ENCODE measurements around the gene PELI2.

PELI2 gene, protein sequence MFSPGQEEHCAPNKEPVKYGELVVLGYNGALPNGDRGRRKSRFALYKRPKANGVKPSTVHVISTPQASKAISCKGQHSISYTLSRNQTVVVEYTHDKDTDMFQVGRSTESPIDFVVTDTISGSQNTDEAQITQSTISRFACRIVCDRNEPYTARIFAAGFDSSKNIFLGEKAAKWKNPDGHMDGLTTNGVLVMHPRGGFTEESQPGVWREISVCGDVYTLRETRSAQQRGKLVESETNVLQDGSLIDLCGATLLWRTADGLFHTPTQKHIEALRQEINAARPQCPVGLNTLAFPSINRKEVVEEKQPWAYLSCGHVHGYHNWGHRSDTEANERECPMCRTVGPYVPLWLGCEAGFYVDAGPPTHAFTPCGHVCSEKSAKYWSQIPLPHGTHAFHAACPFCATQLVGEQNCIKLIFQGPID

DNA sequence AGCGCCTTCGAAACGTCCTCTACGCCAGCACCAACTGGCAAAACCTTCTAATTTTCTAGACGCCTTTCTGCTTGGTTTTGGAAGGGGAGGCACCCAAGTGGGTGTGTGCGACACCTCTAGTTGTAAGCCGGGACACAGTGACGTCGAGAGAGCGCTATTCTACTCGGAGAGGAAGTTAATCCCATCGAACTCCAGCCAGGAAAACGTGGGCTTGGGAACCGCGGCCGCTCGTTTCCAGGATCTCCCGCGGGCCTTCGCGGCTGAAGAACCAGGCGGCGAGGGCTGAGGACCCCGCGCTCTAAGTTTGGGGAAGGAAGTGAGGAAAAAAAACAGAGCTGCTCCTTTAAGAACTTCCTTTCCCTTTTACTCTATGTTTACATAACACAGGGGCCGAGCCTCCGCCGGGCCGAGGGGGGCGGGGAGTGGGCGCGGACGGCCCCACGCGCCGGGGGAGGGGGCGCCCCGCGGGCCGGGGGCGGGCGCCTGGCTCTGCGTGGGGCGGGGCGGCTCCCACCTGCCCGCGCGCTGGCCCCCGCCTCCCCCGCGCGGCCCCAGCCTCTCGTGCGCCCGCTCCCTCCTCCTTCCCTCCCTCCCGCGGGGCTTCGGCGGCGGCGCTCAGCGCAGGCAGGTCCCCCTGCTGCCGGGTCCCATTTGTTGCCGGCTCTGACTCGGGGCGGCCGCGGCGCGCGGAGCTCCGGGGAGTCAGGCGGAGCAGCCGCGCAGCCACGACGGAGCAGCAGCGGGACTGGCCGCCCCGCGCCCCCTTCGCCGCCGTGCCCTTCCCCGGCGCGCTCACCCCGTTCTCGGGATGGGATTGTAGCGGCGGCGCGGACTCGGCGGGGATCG is at the start of gene PELI2:
Gene PELI2, plus strand, starts transcription at position 647 of the 846 bp plus-strand sequence. CDS start 250 bp downstream, outside the sequence.
- DNase-seq, result peak; percentile 86

DNA sequence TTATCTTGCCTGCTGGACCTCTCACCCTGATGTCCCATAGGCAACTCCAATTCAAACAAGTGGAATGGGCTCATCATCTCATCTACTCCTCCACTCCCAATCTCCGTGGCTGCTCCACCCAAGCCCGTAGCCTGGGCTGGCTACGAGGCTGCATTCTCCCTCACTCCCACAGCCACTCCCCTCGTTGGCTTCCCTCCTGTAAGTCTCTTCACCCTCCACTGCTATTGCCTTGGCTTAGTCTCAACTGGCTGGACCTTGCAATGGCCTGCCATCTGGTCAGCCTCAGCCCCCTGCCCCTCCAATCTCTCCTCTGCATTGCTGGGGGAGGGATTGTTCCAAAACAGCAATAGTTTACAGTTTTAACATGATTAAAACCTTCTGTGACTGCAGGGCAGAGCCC is 44.4 kb upstream of the PELI2 start:
- DNase-seq, result no peak

DNA sequence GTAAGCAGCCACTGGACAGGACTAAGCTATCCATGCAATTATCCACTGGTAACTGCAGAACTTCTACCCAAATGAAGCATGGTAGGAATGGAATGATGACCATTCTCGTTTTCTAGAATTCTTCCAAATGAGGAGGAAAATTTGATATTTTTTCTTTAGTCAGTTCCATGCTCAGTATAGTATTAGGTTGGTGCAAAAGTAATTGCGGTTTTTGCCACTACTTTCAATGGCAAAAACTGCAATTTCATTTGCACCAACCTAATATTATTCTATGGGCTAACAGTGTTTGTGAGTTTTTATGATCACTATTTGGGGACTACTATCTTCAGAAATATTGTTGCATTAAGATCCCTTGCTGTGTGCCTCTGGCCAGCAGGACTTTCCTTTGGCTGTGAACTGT is 42.9 kb upstream of the PELI2 start:
- no peak for DNase-seq

DNA sequence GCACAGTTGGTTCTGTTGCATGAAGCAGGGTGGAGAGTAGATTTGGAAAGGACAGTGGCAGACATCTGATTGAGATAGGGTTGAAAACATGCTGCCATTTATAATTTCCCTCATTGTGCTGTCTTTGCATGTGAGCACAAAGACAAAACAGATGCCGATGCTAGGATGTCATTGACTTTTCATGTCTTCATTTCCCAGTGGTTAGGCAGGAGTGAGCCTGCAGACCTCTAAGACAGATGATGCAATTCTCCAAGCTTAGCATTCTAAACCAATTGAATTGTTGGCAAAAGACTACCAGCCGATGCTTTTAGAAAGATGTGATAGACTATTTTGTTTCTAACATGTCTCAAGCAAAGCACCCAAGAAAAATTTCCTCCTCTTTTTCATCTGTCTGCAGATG is 37.1 kb upstream of the PELI2 start:
- DNase-seq, result no peak

DNA sequence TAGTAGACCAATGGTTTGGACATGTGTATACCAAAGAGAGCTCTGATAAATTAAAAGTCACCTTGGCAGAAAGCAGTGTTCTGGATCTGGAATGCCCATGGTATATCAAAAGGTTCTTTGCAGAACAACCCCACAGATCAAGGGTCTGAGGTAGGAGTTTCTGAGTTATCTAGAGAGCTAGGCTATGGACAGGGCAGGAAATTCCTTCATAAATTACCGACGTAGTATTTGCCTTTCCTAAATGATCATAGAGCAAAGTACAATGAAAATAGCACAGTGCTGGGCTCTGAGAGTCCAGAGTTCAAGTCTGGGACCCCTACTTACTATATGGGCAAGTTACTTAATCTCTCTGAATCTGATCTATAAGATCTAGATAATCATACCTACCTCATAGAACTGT is 35.3 kb upstream of the PELI2 start:
- no peak for DNase-seq

DNA sequence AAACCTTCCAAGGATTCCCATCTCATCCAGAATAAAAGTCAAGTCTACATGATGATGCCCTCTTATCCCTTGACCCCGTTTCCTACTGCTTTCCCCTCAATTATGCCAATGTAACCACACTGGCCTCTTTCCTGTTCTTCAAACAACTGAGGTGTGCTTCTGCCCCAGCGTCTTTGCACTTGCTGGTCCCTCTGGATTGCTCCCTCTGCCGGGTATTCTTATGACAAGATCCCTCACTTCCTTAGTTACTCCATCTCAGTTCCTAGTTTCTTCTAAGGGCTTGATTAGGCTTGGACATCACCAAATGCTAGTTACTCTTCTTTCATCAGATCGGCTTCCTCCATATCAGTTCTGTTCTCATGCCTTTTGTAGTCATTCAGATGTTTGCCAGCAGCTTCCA is 32.7 kb upstream of the PELI2 start:
- no peak for DNase-seq

DNA sequence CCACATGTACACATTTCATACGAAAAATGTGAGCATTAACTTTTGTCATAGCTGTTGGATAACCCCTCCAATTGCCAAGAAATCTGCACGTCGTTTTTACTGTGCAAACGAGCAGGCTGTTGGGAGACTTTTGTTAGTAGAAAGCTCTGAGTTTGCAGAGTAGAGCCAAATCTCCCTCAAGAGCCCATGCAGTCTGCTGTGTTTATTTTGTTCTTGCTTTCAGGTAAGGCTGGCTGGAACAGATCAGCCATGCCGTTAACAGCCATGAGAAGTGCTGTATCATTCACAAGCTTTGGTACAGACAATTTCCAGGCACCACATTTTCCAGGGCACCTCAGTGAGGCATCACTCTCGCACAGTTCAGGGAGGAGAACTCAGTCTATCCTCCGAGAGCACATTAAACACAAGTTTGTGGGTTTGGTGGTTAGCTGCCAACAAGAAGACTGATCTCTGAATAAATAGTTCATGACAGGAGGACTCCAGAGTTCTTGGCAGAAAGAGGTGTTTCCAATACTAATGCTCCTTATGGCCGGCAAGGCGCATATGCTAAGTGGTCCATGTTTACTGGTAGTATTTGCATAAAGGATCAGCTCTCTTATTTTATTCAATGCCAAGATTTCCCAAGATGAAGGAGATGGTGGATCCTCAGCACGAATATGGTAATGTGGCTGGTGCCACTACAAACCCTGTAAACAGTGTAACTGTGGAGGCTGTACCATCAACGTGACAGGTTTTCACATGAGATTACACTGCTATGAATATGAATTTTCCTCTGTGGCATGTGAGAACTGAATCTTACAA is 30.3 kb upstream of the PELI2 start:
- peak; percentile 90 for DNase-seq

DNA sequence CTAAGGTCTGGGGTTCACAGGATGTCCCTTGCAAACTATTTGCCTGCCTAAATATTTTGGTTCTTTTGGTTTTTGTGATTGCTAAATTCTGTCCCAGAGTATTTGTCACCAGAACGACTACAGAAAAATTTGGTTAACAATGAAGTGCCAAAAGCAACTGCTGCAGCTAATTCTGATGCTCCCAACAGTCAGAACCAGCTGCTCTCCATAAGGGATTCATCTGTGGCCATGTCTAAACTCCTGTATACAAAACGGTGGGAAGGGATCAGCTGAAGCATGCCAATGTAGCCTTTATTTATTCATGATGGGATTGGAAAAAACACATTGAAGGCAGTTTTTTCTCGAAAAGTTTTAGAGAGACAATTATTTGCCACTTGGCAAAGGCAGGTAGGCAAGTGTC is 29.3 kb upstream of the PELI2 start:
- peak; percentile 37 for DNase-seq

DNA sequence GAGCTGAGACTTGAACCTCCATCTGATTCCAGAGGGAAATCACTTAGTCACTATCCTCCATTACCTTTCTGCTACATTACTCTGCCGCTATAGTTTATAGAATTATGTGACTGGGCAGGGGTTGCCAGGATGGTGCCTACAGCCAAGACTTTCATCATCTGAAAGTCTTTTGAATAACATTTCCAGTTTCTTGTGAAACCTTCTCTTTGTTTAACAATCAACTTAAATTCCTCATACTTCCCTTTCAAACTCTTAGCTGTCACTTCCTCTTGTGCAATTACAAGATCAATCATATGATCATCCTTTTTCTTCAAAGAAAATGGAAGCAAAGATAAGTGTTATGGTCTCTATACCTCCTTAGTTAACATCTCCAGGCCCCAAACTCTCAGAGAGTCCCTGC is 25.4 kb upstream of the PELI2 start:
- no peak for DNase-seq

DNA sequence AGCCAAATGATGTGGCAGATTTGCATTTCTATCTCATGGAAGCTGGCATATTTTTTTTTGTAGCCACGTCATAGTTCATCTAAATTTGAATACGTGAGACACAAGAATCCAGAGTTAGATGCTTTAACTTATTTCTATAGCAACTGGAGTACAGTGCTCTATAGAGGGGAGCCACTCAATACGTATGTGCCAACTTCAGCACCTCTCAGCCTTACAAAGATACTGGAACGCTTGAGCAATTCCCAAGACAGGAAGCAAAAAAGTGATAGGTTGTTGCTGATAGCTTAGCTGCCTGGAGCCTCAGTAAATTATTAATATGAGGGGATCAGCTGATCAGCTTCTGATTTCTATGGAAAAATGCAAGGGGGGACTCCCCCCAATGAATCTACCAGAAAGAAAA is 24.1 kb upstream of the PELI2 start:
- DNase-seq, result peak; percentile 95

DNA sequence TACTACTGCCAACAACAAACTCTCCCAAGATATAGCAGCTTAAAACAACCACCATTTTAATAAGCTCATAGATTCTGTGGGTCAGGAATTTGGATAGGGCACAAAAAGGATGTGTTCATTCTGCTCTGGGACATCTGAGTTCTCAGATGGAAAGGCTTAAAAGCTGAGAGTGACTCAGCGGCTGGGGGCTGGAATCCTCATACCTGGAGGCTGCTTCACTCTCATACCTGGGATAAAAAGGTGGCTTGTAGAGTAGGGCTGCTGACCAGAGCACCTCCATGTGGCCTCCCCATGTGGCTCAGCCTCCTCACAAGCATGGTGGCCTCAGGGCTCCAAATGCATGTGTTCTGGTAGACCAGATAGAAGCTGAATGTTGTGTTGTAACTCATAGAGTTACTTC is 20.2 kb upstream of the PELI2 start:
- DNase-seq, result no peak

DNA sequence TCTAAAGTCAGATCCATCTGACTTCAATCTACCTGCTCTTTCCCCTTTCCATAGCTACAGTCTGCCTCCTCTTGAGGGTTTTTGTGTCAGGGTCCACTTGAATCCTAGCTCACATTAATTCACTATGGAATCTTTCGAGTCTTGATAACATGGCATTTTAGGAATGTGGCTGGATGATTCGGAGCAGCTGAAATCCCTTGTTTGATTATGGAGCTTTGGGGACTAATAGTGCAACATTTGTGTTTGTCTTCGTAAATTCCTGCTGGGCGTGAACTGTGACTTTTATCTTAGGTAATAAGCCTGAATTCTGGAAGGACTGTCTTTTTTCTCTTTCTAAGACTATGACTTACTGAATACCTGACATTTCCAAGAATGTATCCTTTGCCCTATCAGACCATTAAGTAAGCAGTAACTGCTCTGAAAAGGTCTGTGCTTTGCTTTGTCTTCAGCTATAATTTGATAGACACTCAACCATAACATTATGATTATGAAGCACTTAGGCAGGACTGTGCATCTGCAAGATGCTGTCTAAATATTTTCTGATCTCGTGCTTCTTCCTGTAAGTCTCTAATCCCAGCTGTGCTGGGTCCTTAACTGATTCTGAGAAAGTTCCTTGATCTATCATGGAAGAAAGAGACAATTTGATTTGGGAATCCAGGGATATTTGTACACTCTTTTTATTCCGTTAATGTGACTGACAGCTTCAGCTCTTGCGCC is 19.0 kb upstream of the PELI2 start:
- DNase-seq, result no peak

DNA sequence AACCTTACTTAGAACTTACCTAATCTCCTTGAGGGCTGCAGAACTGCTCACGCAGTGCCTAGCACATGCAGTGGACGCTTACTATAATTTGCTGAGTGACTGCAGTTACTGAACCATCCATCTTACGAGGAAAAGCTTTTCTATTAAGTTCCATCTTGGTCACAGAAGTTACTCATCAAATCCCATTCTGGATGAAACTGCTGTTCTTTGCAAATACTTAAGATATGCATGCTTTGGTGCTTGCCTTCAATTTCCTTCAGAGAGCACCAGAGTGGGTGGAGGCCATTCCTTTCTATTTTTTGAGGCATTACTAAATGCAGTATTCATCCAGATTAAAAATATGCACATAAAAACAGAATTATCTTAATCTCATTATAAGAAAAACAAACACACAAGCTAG is 17.7 kb upstream of the PELI2 start:
- DNase-seq, result no peak

DNA sequence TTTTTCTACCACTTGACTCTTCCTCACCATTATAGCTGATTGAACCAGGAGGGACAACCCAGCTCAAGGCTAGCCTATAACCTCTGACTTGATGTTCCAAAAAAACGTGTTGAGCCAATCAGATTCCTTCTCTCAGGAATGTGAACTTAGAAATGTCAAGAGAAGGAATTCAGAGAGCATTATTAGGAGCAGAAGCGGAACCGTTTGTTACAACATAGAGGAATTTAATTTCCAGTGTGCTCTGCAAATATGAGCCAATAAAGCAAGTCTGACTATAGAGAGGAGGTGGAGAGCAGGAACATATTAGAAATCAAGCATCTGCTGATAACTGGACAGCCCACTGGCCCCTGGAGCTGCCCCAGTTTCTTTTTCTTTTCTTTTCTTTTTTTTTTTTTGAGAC is 15.3 kb upstream of the PELI2 start:
- DNase-seq, result no peak

DNA sequence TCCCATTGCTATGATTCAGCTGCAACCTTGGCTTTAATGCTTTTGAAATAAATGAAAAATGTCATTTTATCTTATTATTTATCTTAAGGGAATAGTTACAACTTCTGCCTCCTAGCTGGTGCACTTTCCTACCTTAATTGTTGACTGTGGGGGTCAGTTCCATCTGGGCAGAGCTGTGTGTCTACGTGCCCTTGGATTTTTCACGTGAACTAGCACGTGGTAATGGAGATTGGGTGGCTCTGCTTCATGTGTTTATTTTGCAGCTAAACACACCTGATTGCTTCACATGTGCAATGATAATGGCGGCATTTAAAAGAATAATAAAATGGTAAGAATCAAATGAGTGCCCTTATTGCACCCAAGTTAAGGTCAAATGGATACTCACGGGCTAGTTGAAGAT is 10.6 kb upstream of the PELI2 start:
- DNase-seq, result no peak

DNA sequence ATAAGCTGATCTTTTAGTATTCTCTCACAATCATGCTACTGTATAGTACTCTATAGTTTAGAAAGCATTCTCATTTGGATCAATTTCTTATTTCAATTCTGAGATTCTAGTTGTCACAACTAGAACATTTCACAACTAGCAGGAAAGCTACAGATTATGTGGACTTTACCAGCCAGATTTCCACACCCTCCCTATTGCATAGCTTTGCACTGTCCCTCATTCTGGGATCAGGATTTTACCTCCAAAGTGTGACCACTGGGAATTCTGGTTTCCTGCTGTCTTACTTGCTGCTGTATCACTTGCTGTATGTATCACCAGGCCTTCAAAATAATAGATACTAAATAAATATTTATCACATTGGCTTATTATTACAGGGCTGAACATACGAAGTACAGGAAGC is 10.2 kb upstream of the PELI2 start:
- DNase-seq, result no peak

DNA sequence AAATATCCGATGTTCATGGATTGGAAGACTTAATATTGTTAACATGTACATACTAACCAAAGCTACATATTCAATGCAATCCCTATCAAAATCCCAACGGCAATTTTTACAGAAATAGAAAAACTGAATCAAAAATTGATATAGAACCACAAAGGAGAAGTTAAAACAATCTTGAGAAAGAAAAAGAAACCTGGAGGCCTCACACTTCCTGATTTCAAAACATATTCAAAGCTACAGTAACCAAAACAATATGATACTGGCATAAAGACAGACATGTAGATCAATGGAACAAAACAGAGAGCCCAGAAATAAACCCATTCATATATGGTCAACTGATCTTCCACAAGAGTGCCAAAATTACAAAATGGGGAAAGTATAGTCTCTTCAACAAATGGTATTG is 5.4 kb upstream of the PELI2 start:
- no peak for DNase-seq

DNA sequence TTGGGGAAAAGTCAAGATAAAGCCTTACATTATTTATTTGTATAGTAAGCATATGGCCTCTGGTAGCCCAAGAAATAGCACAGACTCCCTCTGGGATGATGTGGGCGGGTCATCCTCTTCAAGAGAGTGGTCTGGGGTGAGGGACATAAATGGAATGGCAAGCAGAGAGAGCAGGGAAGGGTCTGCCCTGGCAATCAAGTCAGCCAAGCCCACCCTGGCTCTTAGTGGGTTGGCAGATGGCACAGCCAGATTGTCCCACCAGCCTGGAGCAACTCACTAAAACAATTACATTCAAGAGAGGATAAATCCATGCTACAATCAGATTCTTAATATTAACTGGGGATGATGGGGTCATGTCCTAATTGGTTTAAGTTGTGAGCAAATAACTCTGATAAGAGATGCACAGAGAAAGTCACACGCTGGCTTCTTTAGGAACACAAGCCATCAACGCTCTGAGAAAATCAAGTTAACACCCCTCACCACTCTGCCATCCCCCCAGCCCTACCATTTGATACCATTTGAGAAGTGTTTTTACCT is 2.8 kb upstream of the PELI2 start:
- DNase-seq, result no peak

DNA sequence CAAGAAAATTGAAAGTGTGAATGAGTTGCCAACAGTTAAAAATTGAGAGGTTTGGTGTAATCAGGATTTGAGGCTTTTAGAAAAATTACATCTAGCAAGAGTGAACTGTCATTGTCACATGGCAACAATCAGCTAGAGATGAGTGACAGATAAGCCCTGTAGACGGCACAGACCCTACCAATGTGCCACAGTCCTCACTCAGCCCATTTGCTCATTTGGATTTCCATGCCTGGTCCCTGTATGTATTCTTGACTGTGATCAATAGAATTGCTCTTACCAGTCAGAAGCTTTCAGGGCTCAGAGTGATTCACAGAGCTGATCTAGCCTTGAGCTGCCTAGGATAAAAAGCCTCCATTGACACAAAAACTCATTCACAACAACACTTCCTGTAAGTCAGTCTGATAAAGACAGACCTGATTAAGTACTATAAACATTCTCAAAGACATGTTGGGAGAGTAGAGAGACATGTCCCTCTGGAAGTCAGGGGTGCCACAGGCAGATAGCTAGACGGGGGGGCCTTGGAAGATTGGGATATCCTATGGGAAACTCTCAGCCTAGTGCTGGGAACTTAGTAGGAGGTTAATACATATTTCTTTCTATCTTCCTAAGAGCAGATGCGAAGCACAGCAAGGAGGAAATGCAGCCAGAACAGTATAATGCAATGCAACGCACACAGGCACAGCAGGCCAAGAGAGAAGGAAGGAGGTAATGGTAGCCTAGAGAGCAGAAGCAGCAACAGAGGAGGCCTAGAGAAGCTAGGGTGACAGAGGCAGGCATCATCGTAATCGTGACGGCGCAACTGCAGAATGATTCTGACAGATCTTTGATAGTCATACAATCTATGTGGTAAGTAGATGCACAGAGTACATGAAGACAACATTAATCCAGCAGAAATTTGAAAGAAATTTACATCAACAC is 2.0 kb upstream of the PELI2 start:
- DNase-seq, result no peak

DNA sequence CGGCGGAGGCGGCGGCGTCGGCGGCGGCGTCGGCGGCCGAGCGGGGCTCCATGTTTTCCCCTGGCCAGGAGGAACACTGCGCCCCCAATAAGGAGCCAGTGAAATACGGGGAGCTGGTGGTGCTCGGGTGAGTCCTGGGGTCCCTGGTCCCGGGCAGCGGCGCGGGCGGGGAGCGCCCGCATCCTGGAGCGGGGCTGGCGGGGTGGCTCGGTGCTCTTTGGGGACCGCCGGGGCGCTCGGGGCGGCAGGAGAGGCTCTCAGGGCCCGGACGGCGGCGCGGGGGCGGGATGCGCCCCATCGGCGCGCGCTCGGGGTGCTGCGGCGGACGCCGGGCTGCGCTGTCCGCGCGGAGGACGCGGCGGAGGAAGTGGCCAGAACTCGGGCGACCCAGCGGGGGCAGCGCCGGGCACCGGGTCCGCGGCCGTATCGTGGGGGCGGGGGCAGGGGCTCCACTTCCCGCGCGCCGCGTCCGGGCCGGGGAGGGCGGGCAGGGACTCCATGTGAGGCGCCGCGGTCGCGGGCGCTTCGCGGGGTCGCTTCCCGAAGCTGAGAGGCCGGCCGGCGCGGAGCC is 485 bp downstream of the PELI2 start:
- DNase-seq, result no peak
